ENCODE results near the gene IGF1. TPM values are rescaled to one million over a fixed set of nuclear protein-coding genes. Genes with fewer than 3 reads are reported as not detected.

Gene IGF1
- total RNA-seq, 2 donors from 2014 or later: not detected

GRCh38 chr12:102513272-102513671 lies 32.9 kb upstream of the IGF1 start:
- no peaks in the 10 kb centered on the region for H3K9me3 ChIP-seq (ENCODE audit: control insufficient read depth, low read length)
- Mint-ChIP-seq H3K4me1 (no peaks in the 10 kb centered on the region), H3K27ac (no peak overlapping the region), H3K9me3 (no peaks in the 10 kb centered on the region), H3K36me3 (ENCODE audit: low read depth) (no peaks in the 10 kb centered on the region), H3K4me3 (no peak overlapping the region), H3K27me3 (ENCODE audit: insufficient read depth) (no peaks in the 10 kb centered on the region)
- DNase-seq: no peak
- H3K9ac ChIP-seq (ENCODE audit: extremely low read depth, low read length, poor library complexity, severe bottlenecking): no peak overlapping the region
- TF ChIP-seq CTCF (conservative IDR thresholded peaks at IDR 0.05): no peak
- H3K36me3 ChIP-seq (ENCODE audit: control insufficient read depth, insufficient read depth, low read length): no peaks in the 10 kb centered on the region
- H3K4me3 ChIP-seq (ENCODE audit: low read length): no peak overlapping the region
- no peaks in the 10 kb centered on the region for H3K27me3 ChIP-seq (ENCODE audit: control insufficient read depth, insufficient read depth, low read length, poor library complexity, severe bottlenecking)
- 0 to 79% methylated on average over 1 to 8 of the region's 8 CpGs for WGBS, 2 experiments (ENCODE audit: insufficient coverage in 1 of 2, insufficient read length in 1 of 2)
- no peak overlapping the region for H3K27ac ChIP-seq (ENCODE audit: low read depth, low read length)
- H3K4me1 ChIP-seq (ENCODE audit: control insufficient read depth, insufficient read depth, low read length): no peaks in the 10 kb centered on the region

- WGBS, 2 experiments (ENCODE audit: insufficient coverage in 1 of 2, insufficient read length in 1 of 2): 69 to 96% methylated on average over 2 to 3 of the region's 3 CpGs
- Mint-ChIP-seq H3K4me1 (no peaks in the 10 kb centered on the region), H3K4me3 (no peak overlapping the region), H3K9me3 (no peaks in the 10 kb centered on the region), H3K27ac (no peak overlapping the region), H3K36me3 (ENCODE audit: low read depth) (no peaks in the 10 kb centered on the region), H3K27me3 (ENCODE audit: insufficient read depth) (no peaks in the 10 kb centered on the region)
- Histone ChIP-seq H3K9me3 (ENCODE audit: control insufficient read depth, low read length) (no peaks in the 10 kb centered on the region), H3K9ac (ENCODE audit: extremely low read depth, low read length, poor library complexity, severe bottlenecking) (no peak overlapping the region), H3K27me3 (ENCODE audit: control insufficient read depth, insufficient read depth, low read length, poor library complexity, severe bottlenecking) (no peaks in the 10 kb centered on the region), H3K27ac (ENCODE audit: low read depth, low read length) (no peak overlapping the region), H3K4me3 (ENCODE audit: low read length) (no peak overlapping the region), H3K36me3 (ENCODE audit: control insufficient read depth, insufficient read depth, low read length) (no peaks in the 10 kb centered on the region), H3K4me1 (ENCODE audit: control insufficient read depth, insufficient read depth, low read length) (no peaks in the 10 kb centered on the region)
- no peak for TF ChIP-seq CTCF (conservative IDR thresholded peaks at IDR 0.05)
- DNase-seq: no peak
Measured at GRCh38 chr12:102512523-102512922, 32.2 kb upstream of the IGF1 start.

- 93% methylated on average over 2 of the region's 2 CpGs; no CpG with 5 or more reads in 1 of the 2 experiments for WGBS, 2 experiments (ENCODE audit: insufficient coverage in 1 of 2, insufficient read length in 1 of 2)
- H3K27ac ChIP-seq (ENCODE audit: low read depth, low read length): no peak overlapping the region
- peaks cover 6% of the 10 kb centered on the region for H3K9me3 Mint-ChIP-seq
- H3K4me1 ChIP-seq (ENCODE audit: control insufficient read depth, insufficient read depth, low read length): no peaks in the 10 kb centered on the region
- H3K4me1 Mint-ChIP-seq: no peaks in the 10 kb centered on the region
- no peaks in the 10 kb centered on the region for H3K9me3 ChIP-seq (ENCODE audit: control insufficient read depth, low read length)
- H3K36me3 ChIP-seq (ENCODE audit: control insufficient read depth, insufficient read depth, low read length): no peaks in the 10 kb centered on the region
- H3K4me3 ChIP-seq (ENCODE audit: low read length): no peak overlapping the region
- no peak for TF ChIP-seq CTCF (conservative IDR thresholded peaks at IDR 0.05)
- no peak overlapping the region for H3K4me3 Mint-ChIP-seq
- H3K27me3 ChIP-seq (ENCODE audit: control insufficient read depth, insufficient read depth, low read length, poor library complexity, severe bottlenecking): no peaks in the 10 kb centered on the region
- H3K36me3 Mint-ChIP-seq (ENCODE audit: low read depth): no peaks in the 10 kb centered on the region
- no peak overlapping the region for H3K27ac Mint-ChIP-seq
- no peaks in the 10 kb centered on the region for H3K27me3 Mint-ChIP-seq (ENCODE audit: insufficient read depth)
- no peak overlapping the region for H3K9ac ChIP-seq (ENCODE audit: extremely low read depth, low read length, poor library complexity, severe bottlenecking)
- DNase-seq: no peak
Measured at GRCh38 chr12:102511575-102511974, 31.2 kb upstream of the IGF1 start.

Data from endodermal cell (in vitro differentiated cells).